MM.1S (cell line): Measurements from ENCODE around the gene OR6C65.
"Not testable (repeated sequence)": the region's sequence is repeated elsewhere in the genome, so short reads cannot be mapped to it uniquely, and the experiment has no call there.

Experiments
- DNase-seq: peaks from one replicate; pipeline ENCODE4 v3.0.0-alpha.2; 2015
- H2AFZ ChIP-seq: fragments of 300-600 bp; sonication (generic); 2 replicates; pipeline ENCODE4 v1.6.0; 2016; ENCODE audit warnings: antibody characterized with exemption, low read length
- H3F3A ChIP-seq: fragments of 300-600 bp; sonication (generic); 2 replicates; pipeline ENCODE4 v1.6.1; 2016; ENCODE audit warnings: mild to moderate bottlenecking, antibody characterized with exemption, low read length, moderate library complexity, mixed read lengths; ENCODE audit not compliant: insufficient read depth
- H3K27ac ChIP-seq: fragments of 300-600 bp; sonication (generic); 2 replicates; pipeline ENCODE4 v1.5.1; 2016; ENCODE audit warnings: mild to moderate bottlenecking, low read length
- H3K27me3 ChIP-seq: fragments of 300-600 bp; sonication (generic); replicated peaks from 2 replicates; pipeline ENCODE4 v1.6.0; 2016; ENCODE audit warnings: low read length; ENCODE audit not compliant: insufficient read depth
- H3K36me3 ChIP-seq: fragments of 300-600 bp; sonication (generic); replicated peaks from 2 replicates; pipeline ENCODE4 v1.6.1; 2016; ENCODE audit warnings: mild to moderate bottlenecking, low read length, mixed read lengths; ENCODE audit not compliant: insufficient read depth
- H3K4me1 ChIP-seq: fragments of 300-600 bp; sonication (generic); 2 replicates; pipeline ENCODE4 v1.6.1; 2016; ENCODE audit warnings: low read length, mixed read lengths
- H3K4me2 ChIP-seq: fragments of 300-600 bp; sonication (generic); 2 replicates; pipeline ENCODE4 v1.6.0; 2016; ENCODE audit warnings: low read depth, low read length
- H3K4me3 ChIP-seq: fragments of 300-600 bp; sonication (generic); 2 replicates; pipeline ENCODE4 v1.5.1; 2016; ENCODE audit warnings: low read length, mixed read lengths
- H3K79me2 ChIP-seq: fragments of 300-600 bp; sonication (generic); 2 replicates; pipeline ENCODE4 v1.6.1; 2016; ENCODE audit warnings: mixed run types, low read length, mixed read lengths
- H3K9ac ChIP-seq: fragments of 300-600 bp; sonication (generic); 2 replicates; pipeline ENCODE4 v1.6.1; 2016; ENCODE audit warnings: low read length, mixed read lengths
- H3K9me2 ChIP-seq: fragments of 300-600 bp; sonication (generic); replicated peaks from 2 replicates; pipeline ENCODE4 v1.6.1; 2016; ENCODE audit warnings: mild to moderate bottlenecking, low read length, mixed read lengths; ENCODE audit not compliant: insufficient read depth
- H3K9me3 ChIP-seq: fragments of 300-600 bp; sonication (generic); replicated peaks from 2 replicates; pipeline ENCODE4 v1.6.1; 2016; ENCODE audit warnings: mild to moderate bottlenecking, low read length, mixed read lengths; ENCODE audit not compliant: insufficient read depth
- H4K20me1 ChIP-seq: fragments of 300-600 bp; sonication (generic); 2 replicates; pipeline ENCODE4 v1.6.1; 2016; ENCODE audit warnings: mild to moderate bottlenecking, low read length, moderate library complexity, mixed read lengths; ENCODE audit not compliant: insufficient read depth
- EZH2 ChIP-seq: fragments of 300-600 bp; sonication (generic); optimal IDR thresholded peaks from 2 replicates; pipeline ENCODE3; 2017; ENCODE audit warnings: low read depth, mild to moderate bottlenecking, antibody characterized with exemption, low read length, mixed read lengths
- EZH2phosphoT487 ChIP-seq: fragments of 300-600 bp; sonication (generic); IDR thresholded peaks from 2 replicates; pipeline ENCODE4 v1.6.1; 2018; ENCODE audit warnings: antibody characterized with exemption, low read length
- TF ChIP-seq, protein P1 (sequence below): fragments of 300-600 bp; sonication (generic); IDR thresholded peaks from 2 replicates; pipeline ENCODE4 v1.5.1; 2016; ENCODE audit warnings: antibody characterized with exemption, low read length, mixed read lengths

Gene OR6C65

DNA sequence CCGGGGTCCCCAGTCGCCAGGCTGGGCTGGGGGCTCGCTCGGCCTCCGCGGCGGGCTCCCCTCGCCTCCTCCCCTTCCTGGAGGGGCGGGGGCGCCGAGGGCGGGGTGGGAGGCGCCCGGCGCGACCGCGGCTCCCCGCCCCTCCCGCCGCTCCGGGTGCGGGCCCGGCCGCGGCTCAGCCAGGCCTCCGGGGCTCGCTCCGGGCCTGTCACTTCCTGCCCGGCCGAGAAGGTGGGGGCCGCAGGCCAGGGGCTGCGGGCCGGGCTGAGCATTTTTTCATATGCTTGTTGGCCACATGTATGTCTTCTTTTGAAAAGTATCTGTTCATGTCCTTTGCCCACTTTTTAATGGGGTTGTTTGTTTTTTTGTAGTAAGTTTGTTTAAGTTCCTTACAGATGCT lies 14.6 kb downstream of the OR6C65 start:
- not testable (repeated sequence) for H3K9ac ChIP-seq, H3K27ac ChIP-seq, H3F3A ChIP-seq, H3K27me3 ChIP-seq, DNase-seq, H4K20me1 ChIP-seq, H3K79me2 ChIP-seq, H2AFZ ChIP-seq, H3K9me2 ChIP-seq, H3K9me3 ChIP-seq, H3K4me1 ChIP-seq, H3K36me3 ChIP-seq, H3K4me3 ChIP-seq
- H3K4me2 ChIP-seq: peak overlapping the region; percentile 37; the same call in 1 of the 2 replicates

DNA sequence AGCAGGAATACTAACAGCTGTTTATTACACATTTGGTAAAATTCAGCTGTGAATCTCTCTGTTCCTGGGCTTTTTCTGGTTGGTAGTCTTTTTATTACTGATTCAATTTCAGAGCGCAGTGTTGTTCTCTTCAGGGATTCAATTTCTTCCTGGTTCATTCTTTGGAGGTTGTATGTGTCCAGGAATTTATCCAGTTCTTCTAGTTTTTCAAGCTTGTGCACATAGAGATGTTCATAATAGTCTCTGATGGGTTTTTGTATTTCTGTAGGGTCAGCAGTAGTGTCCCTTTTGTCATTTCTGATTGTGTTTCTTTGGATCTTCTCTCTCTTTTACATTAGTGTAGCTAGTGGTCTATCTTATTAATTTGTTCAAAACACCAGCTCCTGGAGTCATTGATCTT lies 16.6 kb downstream of the OR6C65 start:
- no peaks in the 10 kb centered on the region for H3K79me2 ChIP-seq
- TF ChIP-seq EZH2phosphoT487 (no peak), EZH2 (no peak)
- TF ChIP-seq, protein P1, sequence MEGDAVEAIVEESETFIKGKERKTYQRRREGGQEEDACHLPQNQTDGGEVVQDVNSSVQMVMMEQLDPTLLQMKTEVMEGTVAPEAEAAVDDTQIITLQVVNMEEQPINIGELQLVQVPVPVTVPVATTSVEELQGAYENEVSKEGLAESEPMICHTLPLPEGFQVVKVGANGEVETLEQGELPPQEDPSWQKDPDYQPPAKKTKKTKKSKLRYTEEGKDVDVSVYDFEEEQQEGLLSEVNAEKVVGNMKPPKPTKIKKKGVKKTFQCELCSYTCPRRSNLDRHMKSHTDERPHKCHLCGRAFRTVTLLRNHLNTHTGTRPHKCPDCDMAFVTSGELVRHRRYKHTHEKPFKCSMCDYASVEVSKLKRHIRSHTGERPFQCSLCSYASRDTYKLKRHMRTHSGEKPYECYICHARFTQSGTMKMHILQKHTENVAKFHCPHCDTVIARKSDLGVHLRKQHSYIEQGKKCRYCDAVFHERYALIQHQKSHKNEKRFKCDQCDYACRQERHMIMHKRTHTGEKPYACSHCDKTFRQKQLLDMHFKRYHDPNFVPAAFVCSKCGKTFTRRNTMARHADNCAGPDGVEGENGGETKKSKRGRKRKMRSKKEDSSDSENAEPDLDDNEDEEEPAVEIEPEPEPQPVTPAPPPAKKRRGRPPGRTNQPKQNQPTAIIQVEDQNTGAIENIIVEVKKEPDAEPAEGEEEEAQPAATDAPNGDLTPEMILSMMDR: no peak
- H3K27me3 ChIP-seq: no peaks in the 10 kb centered on the region
- H3K9ac ChIP-seq: no peak overlapping the region
- 0 out of 2 replicates have a peak, but pooled peaks cover 2% of the 10 kb centered on the region for H3K9me2 ChIP-seq
- H3K4me1 ChIP-seq: no peaks in the 10 kb centered on the region
- H2AFZ ChIP-seq: no peak overlapping the region
- H3K9me3 ChIP-seq: no peaks in the 10 kb centered on the region
- H3K4me3 ChIP-seq: no peak overlapping the region
- no peak overlapping the region for H3K27ac ChIP-seq
- no peaks in the 10 kb centered on the region for H4K20me1 ChIP-seq
- no peaks in the 10 kb centered on the region for H3K36me3 ChIP-seq
- H3K4me2 ChIP-seq: no peak overlapping the region
- no peaks in the 10 kb centered on the region for H3F3A ChIP-seq
- DNase-seq: no peak

DNA sequence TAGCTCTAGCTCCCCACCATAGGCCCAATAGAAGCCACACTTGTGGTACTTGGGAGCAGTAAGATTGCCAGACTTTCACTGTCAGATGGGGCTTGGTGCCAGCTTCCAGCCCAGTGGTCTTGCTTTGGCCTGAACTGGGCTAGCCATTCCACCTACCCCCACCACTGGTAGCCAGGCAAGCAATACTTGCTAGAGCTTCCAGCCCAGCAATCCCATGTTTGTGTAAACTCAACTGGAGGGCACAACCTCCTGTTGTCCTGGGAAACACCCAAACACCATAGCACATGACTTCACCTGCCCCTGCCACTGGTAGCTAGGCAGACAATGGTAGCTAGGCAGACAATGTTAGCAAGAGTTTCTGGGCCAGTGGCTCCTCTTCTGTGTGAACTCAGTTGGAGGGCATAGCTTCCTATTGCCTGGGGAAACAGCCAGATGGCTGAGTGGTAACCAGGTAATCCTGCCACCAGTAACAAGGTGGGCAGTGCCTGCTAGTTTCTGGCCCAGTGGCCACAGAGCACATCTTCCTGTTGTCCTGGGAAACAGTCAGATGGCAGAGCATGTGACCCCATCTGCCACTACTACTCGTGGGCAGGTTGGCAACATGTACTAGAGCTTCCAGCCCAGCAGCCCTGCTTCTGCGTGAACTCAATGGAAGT lies 20.1 kb downstream of the OR6C65 start:
- no peak overlapping the region for H3K4me2 ChIP-seq
- no peaks in the 10 kb centered on the region for H3K36me3 ChIP-seq
- H3K9ac ChIP-seq: no peak overlapping the region
- no peaks in the 10 kb centered on the region for H3K27me3 ChIP-seq
- no peak overlapping the region for H3K27ac ChIP-seq
- no peaks in the 10 kb centered on the region for H3K79me2 ChIP-seq
- H4K20me1 ChIP-seq: no peaks in the 10 kb centered on the region
- H3K9me2 ChIP-seq: 0 out of 2 replicates have a peak, but pooled peaks cover 2% of the 10 kb centered on the region
- no peaks in the 10 kb centered on the region for H3K4me1 ChIP-seq
- H3K4me3 ChIP-seq: no peak overlapping the region
- H3F3A ChIP-seq: no peaks in the 10 kb centered on the region
- H2AFZ ChIP-seq: no peak overlapping the region
- H3K9me3 ChIP-seq: no peaks in the 10 kb centered on the region
- DNase-seq: no peak
- TF ChIP-seq EZH2: no peak
- no peak for TF ChIP-seq EZH2phosphoT487
- TF ChIP-seq, protein P1: no peak

DNA sequence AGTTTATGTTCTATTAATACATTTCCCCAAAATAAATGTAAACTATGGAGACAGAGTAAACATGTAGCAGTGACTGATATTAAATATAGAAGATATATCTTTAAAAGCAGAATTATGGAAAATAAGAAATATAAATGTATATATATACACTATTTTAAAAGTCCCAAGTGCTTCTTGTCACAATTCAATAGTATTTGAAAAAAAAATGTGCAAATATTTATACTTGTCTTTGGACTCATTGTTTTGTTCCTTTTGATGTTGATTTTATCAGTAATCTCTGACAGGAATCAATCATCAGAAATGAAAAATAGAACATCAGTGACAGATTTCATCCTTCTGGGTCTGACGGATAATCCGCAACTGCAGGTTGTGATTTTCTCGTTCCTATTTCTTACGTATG lies 25.6 kb downstream of the OR6C65 start, which contains the start of gene OR6C76:
TSS of gene OR6C76 (plus strand) at position 301 of the 400 bp plus-strand sequence. CDS start at position 301, 0 bp downstream.
- Histone ChIP-seq H3F3A (no peaks in the 10 kb centered on the region), H3K4me1 (no peaks in the 10 kb centered on the region), H3K9ac (no peak within 1 kb of the TSS), H3K27me3 (no peaks in the 10 kb centered on the region), H3K4me2 (no peak within 1 kb of the TSS), H3K79me2 (no peaks in the 10 kb centered on the region), H3K36me3 (no peaks in the 10 kb centered on the region), H3K4me3 (no peak within 1 kb of the TSS), H3K9me3 (no peaks in the 10 kb centered on the region), H3K27ac (no peak within 1 kb of the TSS), H2AFZ (0 out of 2 replicates have a peak within 1 kb of the TSS, but pooled peaks have one; percentile 0), H4K20me1 (no peaks in the 10 kb centered on the region), H3K9me2 (no peaks in the 10 kb centered on the region)
- TF ChIP-seq, protein P1: no peak
- TF ChIP-seq EZH2 (no peak), EZH2phosphoT487 (no peak)
- no peak for DNase-seq
